NCI-H446 (cell line): ENCODE data around the gene KIFC1.
"Not testable (repeated sequence)": the region's sequence is repeated elsewhere in the genome, so short reads cannot be mapped to it uniquely, and the experiment has no call there.

Experiments
- DNase-seq, 2 experiments: peaks; one replicate each; lab custom pipeline; 2025; lab: John Stamatoyannopoulos, UW

The KIFC1 gene

GRCh38 chr6:33375143-33375671 is 16.4 kb upstream of the KIFC1 start:
- DNase-seq = peak; percentile 21 to 72

DNA sequence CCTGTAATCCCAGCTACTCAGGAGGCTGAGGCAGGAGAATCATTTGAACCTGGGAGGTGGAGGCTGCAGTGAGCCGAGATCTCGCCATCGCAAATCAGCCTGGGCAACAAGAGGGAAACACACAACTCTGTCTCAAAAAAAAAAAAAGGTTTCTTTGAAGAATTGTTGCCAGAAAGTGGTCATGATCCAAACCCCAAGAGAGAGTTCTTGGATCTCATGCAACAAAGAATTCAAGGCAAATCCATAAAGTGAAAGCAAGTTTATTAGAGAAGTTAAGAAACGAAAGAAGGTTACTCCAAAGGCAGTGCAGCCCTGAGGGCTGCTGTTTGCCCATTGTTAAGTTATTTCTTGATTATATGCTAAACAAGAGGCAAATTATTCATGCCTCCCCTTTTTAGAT is 14.5 kb upstream of the KIFC1 start:
- no peak for DNase-seq

DNA sequence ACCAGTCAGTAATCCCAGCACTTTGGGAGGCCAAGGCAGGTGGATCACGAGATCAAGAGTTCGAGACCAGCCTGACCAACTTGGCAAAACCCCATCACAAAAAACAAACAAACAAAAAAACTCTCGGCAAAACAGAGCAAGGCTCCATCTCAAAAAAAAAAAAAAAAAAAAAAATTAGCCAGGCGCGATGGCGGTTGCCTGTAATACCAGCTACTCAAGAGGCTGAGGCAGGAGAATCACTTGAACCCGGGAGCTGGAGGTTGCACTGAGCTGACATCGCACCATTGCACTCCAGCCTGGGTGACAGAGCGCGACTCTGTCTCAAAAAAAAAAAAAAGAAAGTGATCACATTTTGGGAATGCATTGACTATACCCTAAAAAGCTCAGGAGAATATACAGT is 12.4 kb upstream of the KIFC1 start:
- not testable (repeated sequence) for DNase-seq

DNA sequence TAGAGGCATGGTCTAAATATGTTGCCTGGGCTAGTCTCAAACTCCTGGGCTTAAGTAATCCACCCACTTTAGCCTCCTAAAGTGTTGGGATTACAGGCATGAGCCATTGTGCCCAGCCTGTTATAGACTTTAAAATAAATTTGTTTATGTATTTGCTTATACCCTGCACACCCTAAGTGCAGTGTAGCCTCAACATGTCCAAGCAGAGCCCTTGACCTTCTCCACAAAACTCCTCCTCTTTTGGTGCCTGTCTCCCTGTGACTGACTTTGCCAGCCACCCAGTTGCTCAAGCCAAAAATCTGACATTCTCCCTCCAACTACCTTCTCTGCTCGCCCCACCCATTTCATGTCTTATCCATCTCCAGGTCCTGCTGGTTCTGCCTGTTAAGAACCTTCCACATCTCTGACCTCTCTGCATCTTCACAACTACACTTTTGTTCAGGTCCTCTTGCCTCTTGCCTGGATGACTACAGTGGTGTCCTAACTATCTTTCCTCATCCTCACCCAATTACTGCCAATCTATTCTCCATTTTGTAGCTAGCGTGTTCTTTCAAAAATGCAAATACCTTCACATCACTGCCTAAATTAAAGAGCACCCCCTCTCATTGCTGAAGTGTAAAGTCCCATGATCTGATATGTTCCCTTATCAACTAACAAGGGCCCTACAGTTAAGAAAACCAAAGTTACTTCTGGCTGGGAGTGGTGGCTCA is 11.2 kb upstream of the KIFC1 start:
- DNase-seq = no peak

DNA sequence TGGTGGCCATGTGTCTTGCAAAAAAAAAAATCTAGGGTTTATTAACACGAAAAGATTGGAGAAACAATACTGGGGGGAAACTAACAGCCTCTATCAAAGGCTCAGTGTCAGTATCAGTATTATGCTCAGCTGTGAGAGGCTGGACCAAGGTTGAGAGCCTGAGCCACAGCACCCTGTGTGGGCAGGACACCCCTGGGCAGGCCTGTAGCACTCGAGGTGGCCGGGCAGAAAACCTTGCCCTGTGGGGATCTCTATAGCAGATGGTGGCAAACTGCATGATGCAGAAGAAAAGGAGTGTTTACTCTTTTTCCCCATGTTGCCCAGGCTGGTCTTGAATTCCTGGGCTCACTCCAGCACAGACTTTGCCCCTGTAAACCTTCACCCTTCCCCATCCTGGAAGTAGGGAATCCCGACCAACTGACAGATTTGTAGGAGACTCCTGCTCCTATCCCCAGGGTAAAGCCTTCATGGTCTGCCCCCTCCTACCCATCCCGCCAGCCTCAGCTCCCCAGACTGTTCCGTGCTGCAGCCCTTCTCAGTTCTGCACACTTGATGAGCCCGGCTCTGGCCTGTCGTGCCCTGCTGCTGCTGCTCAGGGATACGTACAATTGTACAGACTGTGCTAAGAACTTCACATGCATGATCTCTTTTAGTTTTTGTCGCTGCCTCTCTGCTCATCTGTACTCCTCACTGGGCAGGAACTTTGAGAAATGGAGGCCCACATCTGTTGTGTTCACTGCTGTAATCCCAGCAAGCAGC is 8.0 kb upstream of the KIFC1 start:
- DNase-seq = no peak

DNA sequence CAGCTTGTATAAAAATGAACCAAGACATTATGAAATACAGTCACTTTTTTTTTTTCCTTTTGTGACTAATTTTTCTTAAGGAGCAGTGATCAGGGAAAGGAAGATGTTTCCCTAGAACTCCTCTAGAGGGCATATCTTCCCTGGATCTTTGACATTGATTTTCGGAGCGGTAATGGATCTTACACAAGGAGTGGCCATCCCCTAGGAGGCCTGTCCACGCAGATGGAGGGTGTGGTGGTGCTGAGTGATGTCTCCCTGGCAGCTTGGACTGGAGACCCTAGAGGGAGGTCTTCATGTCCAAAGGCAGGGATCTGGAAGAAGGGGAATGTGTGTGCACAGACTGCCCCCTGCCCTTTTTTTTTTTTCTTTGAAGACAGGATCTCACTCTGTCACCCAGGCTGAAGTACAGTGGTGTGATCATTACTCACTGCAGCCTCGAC is 7.0 kb upstream of the KIFC1 start:
- DNase-seq = no peak

GRCh38 chr6:33390173-33390572 is 1.4 kb upstream of the KIFC1 start:
- no peak for DNase-seq

GRCh38 chr6:33390767-33391277 is 801 bp upstream of the KIFC1 start:
- DNase-seq = no peak

- no peak for DNase-seq
These were observed 435 bp downstream of the KIFC1 start for GRCh38 chr6:33391922-33392594.

- no peak for DNase-seq
These were observed 949 bp downstream of the KIFC1 start for GRCh38 chr6:33392595-33392948.

DNA sequence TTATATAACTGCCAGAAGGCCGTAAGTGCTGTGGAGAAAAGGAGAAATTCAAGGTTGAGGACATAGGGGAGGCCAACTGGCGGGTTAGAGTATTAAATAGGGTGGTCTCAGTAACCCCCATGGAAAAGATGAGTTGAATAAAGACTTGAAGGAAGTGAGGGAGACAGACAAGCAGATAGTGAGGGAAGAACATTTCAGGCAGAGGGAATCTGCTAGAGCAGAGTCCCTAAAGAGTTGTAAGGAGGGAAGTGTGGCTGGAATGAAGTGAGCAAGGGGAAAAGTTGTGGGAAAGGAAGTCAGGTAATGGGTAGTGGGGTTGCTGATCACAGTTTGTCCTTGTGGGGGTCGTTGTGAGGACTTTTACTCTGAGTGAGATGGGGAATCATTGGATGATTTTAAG is 1.4 kb downstream of the KIFC1 start:
- DNase-seq = no peak

GRCh38 chr6:33397541-33397940 is 5.9 kb downstream of the KIFC1 start:
- no peak for DNase-seq

DNA sequence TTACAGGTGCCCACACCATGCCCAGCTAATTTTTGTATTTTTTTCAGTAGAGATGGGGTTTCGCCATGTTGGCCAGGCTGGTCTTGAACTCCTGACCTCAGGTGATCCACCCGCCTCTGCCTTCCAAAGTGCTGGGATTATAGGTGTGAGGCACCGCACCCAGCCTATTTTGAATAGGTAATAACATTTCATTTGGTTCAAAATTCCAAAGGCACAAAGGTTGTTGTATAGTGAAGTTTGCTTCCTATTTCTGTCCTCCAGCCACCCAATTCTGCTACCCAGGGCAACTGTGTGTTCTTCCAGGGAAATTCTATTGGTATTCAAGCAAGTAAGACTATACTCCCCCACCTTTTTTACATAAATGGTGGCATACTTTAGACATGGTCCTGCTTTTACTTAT is 7.0 kb downstream of the KIFC1 start:
- not testable (repeated sequence) for DNase-seq

GRCh38 chr6:33399881-33400280 is 8.3 kb downstream of the KIFC1 start:
- not testable (repeated sequence) for DNase-seq

GRCh38 chr6:33404884-33405283 is 13.3 kb downstream of the KIFC1 start:
- DNase-seq = no peak

- no peak for DNase-seq
These were observed 13.8 kb downstream of the KIFC1 start for GRCh38 chr6:33405386-33405940.

- DNase-seq = no peak
These were observed 14.5 kb downstream of the KIFC1 start for GRCh38 chr6:33406126-33406525.

DNA sequence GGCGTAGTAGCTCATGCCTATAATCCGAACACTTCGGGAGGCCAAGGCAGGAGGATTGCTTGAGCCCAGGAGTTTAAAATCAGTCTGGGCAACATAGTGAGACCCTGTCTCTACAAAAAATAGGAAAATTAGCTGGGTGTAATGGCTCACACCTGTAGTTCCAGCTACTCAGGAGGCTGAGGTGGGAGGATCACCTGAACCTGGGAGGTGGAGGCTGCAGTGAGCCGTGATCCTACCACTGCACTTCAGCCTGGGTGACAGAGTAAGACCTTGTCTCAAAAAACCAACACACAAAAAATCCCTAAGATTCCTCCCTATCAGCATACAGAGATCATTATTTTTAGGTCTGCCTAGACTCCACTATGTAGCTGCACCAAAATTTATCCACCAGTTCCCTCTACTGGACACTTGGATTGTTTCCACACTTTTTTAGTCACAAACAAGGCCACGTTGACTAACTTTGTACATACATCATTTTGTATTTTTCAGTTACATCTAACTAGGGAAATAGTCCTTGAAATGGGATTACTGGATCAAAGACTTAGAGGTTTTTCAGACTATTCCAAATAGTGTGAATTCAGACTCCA is 15.6 kb downstream of the KIFC1 start:
- no peak for DNase-seq

DNA sequence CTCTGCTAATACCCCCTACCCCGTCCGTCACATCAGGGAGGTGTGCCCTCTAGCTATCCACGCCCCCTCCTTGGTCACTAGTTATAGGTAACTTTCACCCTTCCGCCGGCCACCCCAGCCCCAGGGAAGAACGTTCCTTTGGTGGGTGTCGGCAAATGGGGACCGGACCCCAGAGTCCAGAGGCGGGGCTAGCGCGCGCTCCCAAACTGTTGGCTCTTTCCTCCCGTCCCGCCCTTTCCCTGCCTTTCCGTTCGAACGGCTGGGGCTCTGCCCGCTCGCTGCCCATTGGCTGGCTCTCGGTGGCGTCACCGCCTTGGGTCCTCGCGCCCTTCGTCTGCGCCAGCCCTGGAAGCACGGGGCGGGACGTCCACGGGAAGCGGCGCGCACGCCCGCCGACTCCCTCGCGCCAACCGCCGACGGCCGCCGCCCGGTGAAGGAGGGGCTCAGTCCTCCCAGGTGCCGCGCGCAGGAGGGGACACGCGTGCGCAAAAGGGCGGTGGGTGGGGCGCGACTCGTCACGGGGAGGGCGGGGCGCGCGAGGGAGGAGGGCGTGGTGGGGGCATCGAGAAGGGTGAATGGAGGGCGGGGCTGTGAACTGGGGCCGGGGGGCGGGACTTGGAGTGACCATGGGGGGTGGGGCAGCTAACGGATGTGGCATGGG is 18.6 kb downstream of the KIFC1 start:
- DNase-seq = peak; percentile 97 to 99

DNA sequence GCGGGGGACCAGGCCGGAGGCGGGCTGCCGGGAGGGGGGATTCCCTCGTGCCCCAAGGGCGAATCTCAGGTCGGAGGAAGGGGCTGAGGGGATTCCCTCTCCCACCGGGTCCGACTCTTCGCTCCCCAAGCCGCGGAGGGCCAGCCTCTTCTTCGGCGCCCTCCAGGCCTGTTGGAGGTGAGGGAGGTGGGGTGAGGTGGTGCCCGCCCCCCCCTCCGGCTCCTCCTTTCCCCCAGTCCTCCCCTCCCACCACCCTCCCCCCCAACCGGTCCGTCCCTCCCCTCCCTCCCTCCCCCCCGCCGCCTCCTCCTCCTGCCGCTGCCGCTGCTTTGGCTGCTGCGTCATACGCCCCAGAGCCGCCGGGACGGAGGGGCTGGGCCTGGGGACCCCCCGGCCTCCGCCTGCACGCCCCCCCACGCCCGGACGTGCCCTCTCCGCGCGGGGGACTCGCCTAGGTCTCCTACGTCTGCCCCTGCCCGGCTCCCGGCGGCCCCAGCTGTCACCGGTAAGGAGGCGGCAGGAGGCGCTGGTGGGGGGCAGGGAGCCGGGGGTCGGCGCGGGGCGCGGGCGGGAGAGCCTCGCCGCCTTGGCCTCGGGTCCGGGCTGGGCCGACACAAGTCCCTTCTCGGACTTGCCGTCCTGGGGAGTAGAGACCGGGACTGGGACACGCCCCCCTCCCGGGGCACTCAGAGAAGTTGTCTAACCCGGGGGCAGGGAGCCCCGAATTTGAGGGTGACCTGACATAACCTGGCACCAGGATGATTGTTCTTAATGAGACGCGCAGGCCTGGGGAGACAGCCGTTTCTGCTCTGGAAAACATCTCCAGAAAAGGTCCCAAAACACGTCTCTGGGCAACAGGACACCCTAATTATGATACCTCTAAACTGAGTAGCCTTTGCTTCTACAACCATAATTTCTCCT is 19.3 kb downstream of the KIFC1 start, which contains the start of gene PHF1:
PHF1 (plus strand) TSS at position 304 of the 921 bp plus-strand sequence. CDS start 1,250 bp downstream, outside the sequence.
- no peak for DNase-seq
